Stimulated activated CD8-positive, alpha-beta memory T cell treated with anti-CD3 and anti-CD28 coated beads, Interleukin-7, amount 100 ng/mL, for 24 hours (primary cell): ENCODE measurements around the gene ZMIZ1.

Experiments
- DNase-seq: peaks from one replicate; pipeline ENCODE4 v3.0.0-alpha.2; 2020; ENCODE audit warnings: low read depth

ZMIZ1 gene

GRCh38 chr10:79172881-79173280, 104.1 kb downstream of the ZMIZ1 start:
- DNase-seq: no peak

- DNase-seq: no peak
These were observed 105.0 kb downstream of the ZMIZ1 start for GRCh38 chr10:79173582-79174262.

GRCh38 chr10:79176052-79176501, 107.3 kb downstream of the ZMIZ1 start:
- DNase-seq: no peak

GRCh38 chr10:79176949-79177602, 108.3 kb downstream of the ZMIZ1 start:
- DNase-seq: no peak

GRCh38 chr10:79178070-79178576, 109.4 kb downstream of the ZMIZ1 start:
- DNase-seq: no peak

- DNase-seq: no peak
These were observed 109.9 kb downstream of the ZMIZ1 start for GRCh38 chr10:79178614-79179163.

- DNase-seq: no peak
These were observed 110.6 kb downstream of the ZMIZ1 start for GRCh38 chr10:79179164-79179956.

GRCh38 chr10:79179957-79180309, 111.2 kb downstream of the ZMIZ1 start:
- no peak for DNase-seq

- DNase-seq: no peak
These were observed 111.9 kb downstream of the ZMIZ1 start for GRCh38 chr10:79180414-79181221.

GRCh38 chr10:79181227-79181626, 112.5 kb downstream of the ZMIZ1 start:
- DNase-seq: no peak

- DNase-seq: no peak
These were observed 113.1 kb downstream of the ZMIZ1 start for GRCh38 chr10:79181698-79182521.

- DNase-seq: no peak
These were observed 114.2 kb downstream of the ZMIZ1 start for GRCh38 chr10:79182781-79183467.

GRCh38 chr10:79183468-79183865, 114.7 kb downstream of the ZMIZ1 start:
- no peak for DNase-seq

GRCh38 chr10:79184145-79184625, 115.4 kb downstream of the ZMIZ1 start:
- DNase-seq: no peak

- no peak for DNase-seq
These were observed 115.9 kb downstream of the ZMIZ1 start for GRCh38 chr10:79184657-79185056.

- DNase-seq: no peak
These were observed 116.5 kb downstream of the ZMIZ1 start for GRCh38 chr10:79185067-79185774.

- DNase-seq: no peak
These were observed 117.1 kb downstream of the ZMIZ1 start for GRCh38 chr10:79185796-79186374.

- no peak for DNase-seq
These were observed 117.8 kb downstream of the ZMIZ1 start for GRCh38 chr10:79186486-79187120.
